Fibroblast of lung (primary cell): ENCODE results near the gene ACER1.

Experiments
- CTCF ChIP-seq, 2 donors: IDR thresholded peaks in 1 of 2; conservative IDR thresholded peaks in 1 of 2; 1 replicate in 1 of 2; 2 replicates in 1 of 2; pipeline ENCODE4 v1.5.1; 2011 to 2012; ENCODE audit warnings: low read length in 2 of 2, control low read depth in 1 of 2, inconsistent platforms in 1 of 2, low read depth in 1 of 2, mild to moderate bottlenecking in 1 of 2
- EZH2 ChIP-seq: IDR thresholded peaks from 2 replicates; pipeline ENCODE4 v1.5.1; 2012; ENCODE audit warnings: low read length, control low read depth, mild to moderate bottlenecking; ENCODE audit errors: missing control alignments

DNA sequence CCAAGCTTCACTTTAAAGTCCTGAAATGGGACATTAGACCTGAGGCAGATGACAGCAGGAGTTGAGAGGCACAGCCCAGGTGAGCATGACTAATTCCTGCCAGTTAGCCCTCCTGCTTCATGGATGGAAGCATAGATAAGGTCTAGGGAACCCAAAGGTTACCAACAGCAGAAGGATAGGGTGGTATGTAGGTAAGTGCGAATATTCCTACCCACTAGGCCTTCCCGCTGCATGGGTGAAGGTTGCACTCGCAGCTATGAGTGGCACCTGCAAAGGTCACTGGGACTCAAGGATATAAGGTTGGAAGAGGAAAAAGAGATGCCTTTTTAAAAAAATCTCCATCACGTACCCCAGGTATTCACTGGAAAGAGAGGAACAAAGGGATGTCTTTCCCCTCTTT lies 41.4 kb downstream of the ACER1 start:
- TF ChIP-seq CTCF (conservative IDR thresholded peaks at IDR 0.05 in 1 of 2, IDR thresholded peaks at IDR 0.05 in 1 of 2; ENCODE audit: low read depth in 1 of 2, low read length in 2 of 2) (no peak), EZH2 (no peak)
